HEK293 (cell line): ENCODE measurements around the gene TEX2.

Experiments
- BCL11B ChIP-seq: fragments of 450-650 bp; formaldehyde crosslinking; IDR thresholded peaks from 2 replicates; pipeline ENCODE4 v1.5.1; 2016; ENCODE audit warnings: low read depth, missing biosample characterization, missing genetic modification characterization
- HOXD13 ChIP-seq: sonication (generic); formaldehyde crosslinking; IDR thresholded peaks from 2 replicates; pipeline ENCODE4 v1.8.0; 2022; ENCODE audit warnings: missing genetic modification reagents, borderline replicate concordance
- KLF10 ChIP-seq: fragments of 450-650 bp; IDR thresholded peaks from 2 replicates; pipeline ENCODE4 v1.5.1; 2018; ENCODE audit warnings: missing biosample characterization, mild to moderate bottlenecking, missing genetic modification characterization
- KLF7 ChIP-seq: fragments of 450-650 bp; formaldehyde crosslinking; IDR thresholded peaks from 2 replicates; pipeline ENCODE4 v1.5.1; 2016; ENCODE audit warnings: missing biosample characterization, missing genetic modification characterization, borderline replicate concordance
- PRDM2 ChIP-seq: fragments of 450-650 bp; formaldehyde crosslinking; IDR thresholded peaks from 2 replicates; pipeline ENCODE4 v1.5.1; 2016; ENCODE audit warnings: missing biosample characterization, missing genetic modification characterization, borderline replicate concordance
- RBAK ChIP-seq: fragments of 450-650 bp; formaldehyde crosslinking; IDR thresholded peaks from 2 replicates; pipeline ENCODE4 v1.5.1; 2016; ENCODE audit warnings: missing biosample characterization, missing genetic modification characterization
- SALL2 ChIP-seq: fragments of 450-650 bp; formaldehyde crosslinking; IDR thresholded peaks from 2 replicates; pipeline ENCODE4 v1.5.0; 2017; ENCODE audit warnings: missing biosample characterization, mild to moderate bottlenecking, missing genetic modification characterization, borderline replicate concordance
- SCRT1 ChIP-seq: fragments of 450-650 bp; formaldehyde crosslinking; IDR thresholded peaks from 2 replicates; pipeline ENCODE4 v1.5.1; 2016; ENCODE audit warnings: missing biosample characterization, missing genetic modification characterization, borderline replicate concordance
- SP3 ChIP-seq: fragments of 450-650 bp; formaldehyde crosslinking; IDR thresholded peaks from 2 replicates; pipeline ENCODE4 v1.5.1; 2016; ENCODE audit warnings: missing biosample characterization, missing genetic modification characterization
- ZBTB20 ChIP-seq: fragments of 450-650 bp; formaldehyde crosslinking; IDR thresholded peaks from 2 replicates; pipeline ENCODE4 v1.5.1; 2016; ENCODE audit warnings: missing biosample characterization, missing genetic modification characterization
- ZBTB8A ChIP-seq: fragments of 450-650 bp; formaldehyde crosslinking; IDR thresholded peaks from 2 replicates; pipeline ENCODE4 v1.5.1; 2016; ENCODE audit warnings: missing biosample characterization, missing genetic modification characterization
- ZNF10 ChIP-seq: fragments of 450-650 bp; formaldehyde crosslinking; IDR thresholded peaks from 2 replicates; pipeline ENCODE4 v1.5.1; 2017; ENCODE audit warnings: missing biosample characterization, missing genetic modification characterization
- ZNF155 ChIP-seq: fragments of 450-650 bp; formaldehyde crosslinking; IDR thresholded peaks from 2 replicates; pipeline ENCODE4 v1.5.1; 2016; ENCODE audit warnings: missing biosample characterization, missing genetic modification characterization
- ZNF302 ChIP-seq: fragments of 450-650 bp; formaldehyde crosslinking; IDR thresholded peaks from 2 replicates; pipeline ENCODE4 v1.5.1; 2016; ENCODE audit warnings: missing biosample characterization, missing genetic modification characterization, low read depth
- ZNF37A ChIP-seq: fragments of 450-650 bp; IDR thresholded peaks from 2 replicates; pipeline ENCODE4 v1.5.1; 2018; ENCODE audit warnings: missing biosample characterization, missing genetic modification characterization
- ZNF404 ChIP-seq: fragments of 450-650 bp; formaldehyde crosslinking; IDR thresholded peaks from 2 replicates; pipeline ENCODE4 v1.5.1; 2017; ENCODE audit warnings: missing biosample characterization, missing genetic modification characterization
- ZNF521 ChIP-seq: fragments of 450-650 bp; formaldehyde crosslinking; IDR thresholded peaks from 2 replicates; pipeline ENCODE4 v1.5.1; 2017; ENCODE audit warnings: missing biosample characterization, mild to moderate bottlenecking, missing genetic modification characterization
- ZNF660 ChIP-seq: fragments of 450-650 bp; IDR thresholded peaks from 2 replicates; pipeline ENCODE4 v1.5.1; 2018; ENCODE audit warnings: missing biosample characterization, mild to moderate bottlenecking, missing genetic modification characterization
- ZNF704 ChIP-seq: fragments of 450-650 bp; formaldehyde crosslinking; IDR thresholded peaks from 2 replicates; pipeline ENCODE4 v1.5.1; 2016; ENCODE audit warnings: missing biosample characterization, missing genetic modification characterization
- ZNF707 ChIP-seq: fragments of 450-650 bp; formaldehyde crosslinking; IDR thresholded peaks from 2 replicates; pipeline ENCODE4 v1.5.1; 2016; ENCODE audit warnings: missing biosample characterization, missing genetic modification characterization
- ZNF768 ChIP-seq: fragments of 450-650 bp; formaldehyde crosslinking; IDR thresholded peaks from 2 replicates; pipeline ENCODE4 v1.5.1; 2018; ENCODE audit warnings: missing biosample characterization, mild to moderate bottlenecking, missing genetic modification characterization
- ZNF791 ChIP-seq: fragments of 450-650 bp; formaldehyde crosslinking; IDR thresholded peaks from 2 replicates; pipeline ENCODE4 v1.5.1; 2016; ENCODE audit warnings: missing biosample characterization, missing genetic modification characterization
- ZNF792 ChIP-seq: fragments of 450-650 bp; formaldehyde crosslinking; IDR thresholded peaks from 2 replicates; pipeline ENCODE4 v1.5.1; 2016; ENCODE audit warnings: missing biosample characterization, missing genetic modification characterization
- ZNF837 ChIP-seq: fragments of 450-650 bp; formaldehyde crosslinking; IDR thresholded peaks from 2 replicates; pipeline ENCODE4 v1.5.1; 2016; ENCODE audit warnings: missing biosample characterization, missing genetic modification characterization
- ZSCAN5A ChIP-seq: fragments of 450-650 bp; formaldehyde crosslinking; IDR thresholded peaks from 2 replicates; pipeline ENCODE4 v1.5.1; 2016; ENCODE audit warnings: missing biosample characterization, missing genetic modification characterization
- TF ChIP-seq, protein P1 (sequence below): fragments of 450-650 bp; formaldehyde crosslinking; IDR thresholded peaks from 2 replicates; pipeline ENCODE4 v1.5.1; 2016; ENCODE audit warnings: missing biosample characterization, missing genetic modification characterization
- TF ChIP-seq, protein P2 (sequence below): fragments of 450-650 bp; formaldehyde crosslinking; IDR thresholded peaks from 2 replicates; pipeline ENCODE4 v1.5.1; 2016; ENCODE audit warnings: missing biosample characterization, missing genetic modification characterization, low read depth
- TF ChIP-seq, protein P3 (sequence below): fragments of 450-650 bp; formaldehyde crosslinking; IDR thresholded peaks from 2 replicates; pipeline ENCODE4 v1.5.1; 2016; ENCODE audit warnings: missing biosample characterization, missing genetic modification characterization

TEX2 gene

GRCh38 chr17:64129765-64130558, 133.1 kb downstream of the TEX2 start, which contains the start of gene ERN1 (continued):
- TF ChIP-seq, protein P1, sequence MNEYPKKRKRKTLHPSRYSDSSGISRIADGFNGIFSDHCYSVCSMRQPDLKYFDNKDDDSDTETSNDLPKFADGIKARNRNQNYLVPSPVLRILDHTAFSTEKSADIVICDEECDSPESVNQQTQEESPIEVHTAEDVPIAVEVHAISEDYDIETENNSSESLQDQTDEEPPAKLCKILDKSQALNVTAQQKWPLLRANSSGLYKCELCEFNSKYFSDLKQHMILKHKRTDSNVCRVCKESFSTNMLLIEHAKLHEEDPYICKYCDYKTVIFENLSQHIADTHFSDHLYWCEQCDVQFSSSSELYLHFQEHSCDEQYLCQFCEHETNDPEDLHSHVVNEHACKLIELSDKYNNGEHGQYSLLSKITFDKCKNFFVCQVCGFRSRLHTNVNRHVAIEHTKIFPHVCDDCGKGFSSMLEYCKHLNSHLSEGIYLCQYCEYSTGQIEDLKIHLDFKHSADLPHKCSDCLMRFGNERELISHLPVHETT (tag by site-specific recombination) = no peak
- TF ChIP-seq SALL2 (tag by site-specific recombination) (no peak), ZNF155 (no peak), ZNF37A (tag by site-specific recombination) (no peak), ZNF707 (no peak), ZNF404 (no peak), ZNF704 (no peak), ZNF302 (tag by site-specific recombination) (no peak), ZNF10 (tag by site-specific recombination) (no peak), ZNF792 (tag by site-specific recombination) (no peak), RBAK (tag by site-specific recombination) (no peak), KLF7 (tag by site-specific recombination) (no peak), KLF10 (peak; percentile 84), SCRT1 (tag by site-specific recombination) (no peak), ZBTB20 (peak; percentile 32; the same call in 1 of the 2 replicates), ZNF660 (tag by site-specific recombination) (peak; percentile 89), ZNF791 (tag by site-specific recombination) (no peak), HOXD13 (CRISPR knock-in tag) (no peak), SP3 (tag by site-specific recombination) (peak; percentile 98), ZNF837 (tag by site-specific recombination) (no peak), ZSCAN5A (no peak), ZBTB8A (tag by site-specific recombination) (no peak), PRDM2 (tag by site-specific recombination) (no peak), BCL11B (no peak), ZNF521 (tag by site-specific recombination) (no peak), ZNF768 (tag by site-specific recombination) (no peak)
- TF ChIP-seq, protein P2, sequence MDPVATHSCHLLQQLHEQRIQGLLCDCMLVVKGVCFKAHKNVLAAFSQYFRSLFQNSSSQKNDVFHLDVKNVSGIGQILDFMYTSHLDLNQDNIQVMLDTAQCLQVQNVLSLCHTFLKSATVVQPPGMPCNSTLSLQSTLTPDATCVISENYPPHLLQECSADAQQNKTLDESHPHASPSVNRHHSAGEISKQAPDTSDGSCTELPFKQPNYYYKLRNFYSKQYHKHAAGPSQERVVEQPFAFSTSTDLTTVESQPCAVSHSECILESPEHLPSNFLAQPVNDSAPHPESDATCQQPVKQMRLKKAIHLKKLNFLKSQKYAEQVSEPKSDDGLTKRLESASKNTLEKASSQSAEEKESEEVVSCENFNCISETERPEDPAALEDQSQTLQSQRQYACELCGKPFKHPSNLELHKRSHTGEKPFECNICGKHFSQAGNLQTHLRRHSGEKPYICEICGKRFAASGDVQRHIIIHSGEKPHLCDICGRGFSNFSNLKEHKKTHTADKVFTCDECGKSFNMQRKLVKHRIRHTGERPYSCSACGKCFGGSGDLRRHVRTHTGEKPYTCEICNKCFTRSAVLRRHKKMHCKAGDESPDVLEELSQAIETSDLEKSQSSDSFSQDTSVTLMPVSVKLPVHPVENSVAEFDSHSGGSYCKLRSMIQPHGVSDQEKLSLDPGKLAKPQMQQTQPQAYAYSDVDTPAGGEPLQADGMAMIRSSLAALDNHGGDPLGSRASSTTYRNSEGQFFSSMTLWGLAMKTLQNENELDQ (tag by site-specific recombination) = no peak
- TF ChIP-seq, protein P3, sequence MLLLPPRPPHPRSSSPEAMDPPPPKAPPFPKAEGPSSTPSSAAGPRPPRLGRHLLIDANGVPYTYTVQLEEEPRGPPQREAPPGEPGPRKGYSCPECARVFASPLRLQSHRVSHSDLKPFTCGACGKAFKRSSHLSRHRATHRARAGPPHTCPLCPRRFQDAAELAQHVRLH (tag by site-specific recombination) = no peak
